H1 (cell line): Measurements from ENCODE around the gene HIVEP3. TPM values are rescaled to one million over a fixed set of nuclear protein-coding genes. Genes with fewer than 3 reads are reported as not detected.

Source experiments
- CTCF ChIA-PET: fragments of 300-600 bp; sonication (Branson Sonifier 250); formaldehyde crosslinking; loops from one replicate; lab custom pipeline; 2021; ENCODE audit not compliant: partially characterized antibody; lab: Charles Lee
- POLR2A ChIA-PET: fragments of 300-600 bp; sonication (Branson Sonifier 250); formaldehyde crosslinking; loops from one replicate; lab custom pipeline; 2021; ENCODE audit warnings: inconsistent platforms; ENCODE audit not compliant: partially characterized antibody; lab: Charles Lee
- DNase-seq, 2 experiments: peaks; one replicate each; pipeline versions ENCODE4 v3.0.0 to v3.0.0-alpha.2; 2010 to 2022; ENCODE audit warnings: low spot score in 2 of 2, low read depth in 1 of 2, mixed read lengths in 1 of 2
- FAIRE-seq: peaks from 2 replicates; lab custom pipeline; 2011; peaks lifted over from hg19 to GRCh38; lab: Jason Lieb, UNC
- H2AFZ ChIP-seq: 2 replicates; pipeline ENCODE4 v1.8.1; 2012; ENCODE audit warnings: low read length, inconsistent platforms
- H2AK5ac ChIP-seq: 2 replicates; pipeline ENCODE4 v1.6.1; 2013; ENCODE audit warnings: low read depth, low read length
- H2BK120ac ChIP-seq: replicated peaks from 2 replicates; pipeline ENCODE3; 2013; ENCODE audit warnings: low read depth, low read length, inconsistent platforms
- H2BK12ac ChIP-seq: 2 replicates; pipeline ENCODE4 v1.6.1; 2013; ENCODE audit warnings: low read depth, low read length
- H2BK15ac ChIP-seq: 2 replicates; pipeline ENCODE4 v1.6.1; 2013; ENCODE audit warnings: low read length
- H2BK20ac ChIP-seq: 2 replicates; pipeline ENCODE4 v1.6.1; 2013; ENCODE audit warnings: low read length
- H2BK5ac ChIP-seq: 2 replicates; pipeline ENCODE4 v1.6.1; 2013; ENCODE audit warnings: low read depth, low read length
- H3K14ac ChIP-seq: 2 replicates; pipeline ENCODE4 v1.6.1; 2013; ENCODE audit warnings: inconsistent platforms; ENCODE audit not compliant: insufficient read length
- H3K18ac ChIP-seq: 2 replicates; pipeline ENCODE4 v1.6.1; 2013; ENCODE audit warnings: low read length; ENCODE audit errors: extremely low read depth
- H3K23ac ChIP-seq: 2 replicates; pipeline ENCODE4 v1.6.1; 2013; ENCODE audit warnings: inconsistent platforms; ENCODE audit not compliant: insufficient read length
- H3K23me2 ChIP-seq: 2 replicates; pipeline ENCODE4 v1.6.1; 2013; ENCODE audit warnings: low read depth, low read length
- H3K27ac ChIP-seq: 2 replicates; pipeline ENCODE4 v1.6.1; 2011; ENCODE audit warnings: low read depth, low read length, inconsistent platforms
- H3K27me3 ChIP-seq, 4 experiments: replicated peaks in 1 of 4; 1 replicate in 1 of 4; 2 replicates in 3 of 4; pipeline versions ENCODE4 v1.6.1 to v1.8.1; 2011 to 2013; ENCODE audit warnings: low read length in 3 of 4, mild to moderate bottlenecking in 3 of 4, inconsistent platforms in 2 of 4, mixed read lengths in 2 of 4, moderate library complexity in 1 of 4; ENCODE audit not compliant: control insufficient read depth in 3 of 4, insufficient read depth in 3 of 4; ENCODE audit errors: extremely low read depth in 1 of 4
- H3K36me3 ChIP-seq, 4 experiments: 2 replicates each; pipeline versions ENCODE4 v1.6.1 to v1.8.1; 2011 to 2013; ENCODE audit warnings: mild to moderate bottlenecking in 4 of 4, low read length in 3 of 4, moderate library complexity in 2 of 4, control low read depth in 1 of 4, inconsistent platforms in 1 of 4; ENCODE audit not compliant: insufficient read depth in 4 of 4, control insufficient read depth in 2 of 4
- H3K4ac ChIP-seq: replicated peaks from 2 replicates; pipeline ENCODE3; 2013; ENCODE audit warnings: low read length, low read depth, mixed read lengths, inconsistent platforms; ENCODE audit not compliant: insufficient read length
- H3K4me1 ChIP-seq, 4 experiments: replicated peaks in 1 of 4; 1 replicate in 1 of 4; 2 replicates in 3 of 4; pipeline versions ENCODE4 v1.6.1 to v1.8.1; 2011 to 2013; ENCODE audit warnings: low read length in 3 of 4, inconsistent platforms in 2 of 4, mixed read lengths in 1 of 4; ENCODE audit not compliant: insufficient read depth in 4 of 4, control insufficient read depth in 3 of 4
- H3K4me2 ChIP-seq, 2 experiments: 2 replicates each; pipeline versions ENCODE4 v1.6.1 to v1.8.1; 2011 to 2013; ENCODE audit warnings: low read depth in 2 of 2, low read length in 2 of 2, control low read depth in 1 of 2, inconsistent platforms in 1 of 2, mild to moderate bottlenecking in 1 of 2; ENCODE audit not compliant: insufficient read depth in 1 of 2
- H3K4me3 ChIP-seq, 4 experiments: fragments of 200-600, 300-600 bp in 1 of 4; sonication (generic), shearing (Covaris generic), sonication (Bioruptor Twin) in 1 of 4; 2 replicates each; pipeline versions ENCODE4 v1.5.1 to v1.8.1; 2011 to 2016; ENCODE audit warnings: low read length in 4 of 4, low read depth in 3 of 4, control low read depth in 2 of 4, inconsistent platforms in 2 of 4, mild to moderate bottlenecking in 2 of 4, mixed read lengths in 1 of 4, moderate library complexity in 1 of 4; ENCODE audit not compliant: insufficient read depth in 2 of 4; ENCODE audit errors: extremely low read depth in 1 of 4
- H3K56ac ChIP-seq: replicated peaks from 2 replicates; pipeline ENCODE3; 2013; ENCODE audit warnings: low read depth, mild to moderate bottlenecking, mixed read lengths, low read length, inconsistent platforms; ENCODE audit not compliant: insufficient read length
- H3K79me1 ChIP-seq: 2 replicates; pipeline ENCODE4 v1.6.1; 2013; ENCODE audit warnings: low read depth, low read length, control low read depth
- H3K79me2 ChIP-seq, 2 experiments: 2 replicates each; pipeline versions ENCODE4 v1.6.1 to v1.8.1; 2012 to 2013; ENCODE audit warnings: low read length in 2 of 2, mild to moderate bottlenecking in 2 of 2, inconsistent platforms in 1 of 2; ENCODE audit not compliant: insufficient read depth in 2 of 2, control insufficient read depth in 1 of 2
- H3K9ac ChIP-seq, 4 experiments: replicated peaks in 1 of 4; 1 replicate in 1 of 4; 2 replicates in 3 of 4; pipeline versions ENCODE4 v1.6.1 to v1.8.1; 2011 to 2013; ENCODE audit warnings: low read depth in 3 of 4, low read length in 3 of 4, control low read depth in 2 of 4, mild to moderate bottlenecking in 2 of 4, moderate library complexity in 2 of 4, inconsistent platforms in 1 of 4; ENCODE audit errors: extremely low read depth in 1 of 4
- H3K9me3 ChIP-seq, 2 experiments: 2 replicates each; pipeline versions ENCODE4 v1.6.1 to v1.8.1; 2012 to 2013; ENCODE audit warnings: mild to moderate bottlenecking in 2 of 2, moderate library complexity in 2 of 2, control low read depth in 1 of 2, inconsistent platforms in 1 of 2, low read depth in 1 of 2, low read length in 1 of 2, mixed read lengths in 1 of 2; ENCODE audit not compliant: insufficient read depth in 2 of 2
- H4K20me1 ChIP-seq, 2 experiments: replicated peaks in 1 of 2; 2 replicates each; pipeline versions ENCODE3 to v1.8.1; 2011 to 2013; ENCODE audit warnings: inconsistent platforms in 2 of 2, low read length in 2 of 2, mild to moderate bottlenecking in 1 of 2; ENCODE audit not compliant: insufficient read depth in 2 of 2, control insufficient read depth in 1 of 2
- H4K5ac ChIP-seq: 2 replicates; pipeline ENCODE4 v1.6.1; 2013; ENCODE audit warnings: low read length, low read depth, mixed read lengths, inconsistent platforms; ENCODE audit not compliant: insufficient read length
- H4K8ac ChIP-seq: 2 replicates; pipeline ENCODE4 v1.8.0; 2013; ENCODE audit warnings: mild to moderate bottlenecking, moderate library complexity, low read length, inconsistent platforms; ENCODE audit not compliant: insufficient read depth; ENCODE audit errors: extremely low read depth
- H4K91ac ChIP-seq: replicated peaks from 2 replicates; pipeline ENCODE3; 2013; ENCODE audit warnings: low read length, mixed read lengths, inconsistent platforms; ENCODE audit not compliant: insufficient read length
- BACH1 ChIP-seq: IDR thresholded peaks from 2 replicates; pipeline ENCODE4 v1.6.1; 2012; ENCODE audit warnings: low read length, improper control_type of control experiment
- POU5F1 ChIP-seq: IDR thresholded peaks from 2 replicates; pipeline ENCODE4 v1.6.1; 2011; ENCODE audit warnings: low read depth, mild to moderate bottlenecking, low read length, moderate library complexity
- RAD21 ChIP-seq, 2 experiments: IDR thresholded peaks in 1 of 2; conservative IDR thresholded peaks in 1 of 2; 2 replicates each; pipeline ENCODE4 v1.6.1; 2011; ENCODE audit warnings: low read depth in 2 of 2, low read length in 2 of 2, improper control_type of control experiment in 1 of 2, inconsistent platforms in 1 of 2, mild to moderate bottlenecking in 1 of 2, moderate library complexity in 1 of 2
- SP4 ChIP-seq: IDR thresholded peaks from 2 replicates; pipeline ENCODE4 v1.6.1; 2012; ENCODE audit warnings: low read length, inconsistent platforms
- WGBS, 2 experiments: shearing (Covaris generic) in 1 of 2; methylation state at CpG; one replicate each; pipeline versions ENCODE4 v1.1.6 to v1.1.7; 2013 to 2015; ENCODE audit warnings: low lambda C conversion rate in 2 of 2, mixed read lengths in 2 of 2, inconsistent platforms in 1 of 2, low coverage in 1 of 2, missing lambda C conversion rate in 1 of 2; ENCODE audit not compliant: insufficient replicate concordance in 2 of 2, insufficient coverage in 1 of 2, insufficient read length in 1 of 2; ENCODE audit errors: extremely low coverage in 1 of 2, missing lambda C conversion rate in 1 of 2; 5-methylcytosine and 5-hydroxymethylcytosine counted together
- polyA plus RNA-seq, 7 experiments: library from polyadenylated mRNA; depleted of rRNA in 3 of 7; stranded (reverse) in 5 of 7; unstranded in 2 of 7; fragments of >200 nt in 5 of 7; fragments of 200-250 nt in 2 of 7; gene quantifications; 1 replicate in 5 of 7; 2 replicates in 1 of 7; 4 replicates in 1 of 7; pipeline versions ENCODE4 v1.2.1 to v1.2.3, GENCODE V29; 2011 to 2013; ENCODE audit warnings: missing spikeins in 2 of 7, mixed read lengths in 2 of 7
- total RNA-seq: library from RNA; stranded (reverse); fragmentation: NEBNext Ultra II Directional; extraction: Animal tissue kit (Norgen Biotek cat#: 25700); gene quantifications from 2 replicates; pipeline ENCODE4 v1.2.1, GENCODE V29; 2021

The HIVEP3 gene
- total and polyA plus RNA-seq, 2 of the 8 experiments (the other 6 are each of a cell fraction or from before 2014, with no cell fraction given) = 0.24 to 0.69 TPM

DNA sequence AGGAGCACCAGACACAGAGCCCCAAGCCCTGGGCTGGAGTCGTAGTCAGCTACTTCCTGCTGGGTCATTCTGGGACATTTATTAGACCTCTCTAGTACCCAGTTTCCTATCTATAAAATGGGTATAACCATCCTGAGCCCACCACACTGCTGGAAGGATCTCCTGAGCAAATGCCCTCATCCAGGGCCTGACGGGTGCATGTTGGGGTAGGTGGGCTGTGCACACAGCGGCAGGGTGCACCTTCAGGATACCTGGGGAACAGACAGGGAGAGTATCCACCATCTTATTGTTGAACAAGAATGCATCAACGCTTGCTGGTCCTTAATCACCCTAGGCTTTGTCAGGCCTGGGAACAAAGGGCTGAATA is 191.0 kb downstream of the HIVEP3 start:
- H4K20me1 ChIP-seq = no peaks in the 10 kb centered on the region
- DNase-seq = no peak
- no peaks in the 10 kb centered on the region; the same call in 1 of the 2 replicates for H3K23me2 ChIP-seq
- H2AK5ac ChIP-seq = no peak overlapping the region
- no peak overlapping the region for H3K4me3 ChIP-seq
- H3K4ac ChIP-seq = no peak overlapping the region
- no peak overlapping the region for H4K91ac ChIP-seq
- no peak overlapping the region for H3K14ac ChIP-seq
- CTCF ChIA-PET = interaction anchor here (1.3 to 1.6 kb wide), 5 partner anchors 10 to 377 kb away, joined by 3 to 6 read pairs (median 5); no protein-coding TSS in a partner anchor
- H3K27ac ChIP-seq = no peak overlapping the region
- H2BK5ac ChIP-seq = no peak overlapping the region
- no peak overlapping the region for H3K56ac ChIP-seq
- no peak overlapping the region for H4K5ac ChIP-seq
- H3K4me1 ChIP-seq = peaks cover 0 to 3% (median 0%) of the 10 kb centered on the region in 4 experiments; a peak in 1 of 7 replicates
- H3K9ac ChIP-seq = no peak overlapping the region
- no peaks in the 10 kb centered on the region for H3K36me3 ChIP-seq
- TF ChIP-seq POU5F1 = no peak
- TF ChIP-seq SP4 = no peak
- TF ChIP-seq BACH1 = no peak
- TF ChIP-seq RAD21 (IDR thresholded peaks at IDR 0.05 in 1 of 2, conservative IDR thresholded peaks at IDR 0.05 in 1 of 2; ENCODE audit: low read depth in 2 of 2, low read length in 2 of 2) = no peak
- TF ChIP-seq, all 59 proteins: peak for 0
- Histone ChIP-seq H3K4me2 (no peak overlapping the region), H3K79me1 (no peaks in the 10 kb centered on the region), H3K18ac (no peak overlapping the region), H3K9me3 (no peaks in the 10 kb centered on the region), H4K8ac (no peak overlapping the region), H2BK120ac (no peak overlapping the region), H2BK12ac (no peak overlapping the region), H3K79me2 (no peaks in the 10 kb centered on the region), H3K27me3 (no peaks in the 10 kb centered on the region), H3K23ac (no peak overlapping the region), H2AFZ (no peak overlapping the region), H2BK15ac (no peak overlapping the region), H2BK20ac (no peak overlapping the region)
- WGBS, 2 experiments = 85% methylated on average over 3 of the region's 4 CpGs; no CpG with 5 or more reads in 1 of the 2 experiments
- POLR2A ChIA-PET = no interaction called here
- FAIRE-seq = no peak
